HG03039 (cell line): Measurements from ENCODE around the gene ATP5PB.

Experiments used
- ATAC-seq: cut with Tn5 transposase; IDR thresholded peaks from one replicate; pipeline ENCODE4 v1.9.1; 2021; ENCODE audit warnings: mild to moderate bottlenecking, moderate library complexity; ENCODE audit not compliant: unreplicated experiment

ATP5PB gene, protein sequence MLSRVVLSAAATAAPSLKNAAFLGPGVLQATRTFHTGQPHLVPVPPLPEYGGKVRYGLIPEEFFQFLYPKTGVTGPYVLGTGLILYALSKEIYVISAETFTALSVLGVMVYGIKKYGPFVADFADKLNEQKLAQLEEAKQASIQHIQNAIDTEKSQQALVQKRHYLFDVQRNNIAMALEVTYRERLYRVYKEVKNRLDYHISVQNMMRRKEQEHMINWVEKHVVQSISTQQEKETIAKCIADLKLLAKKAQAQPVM

DNA sequence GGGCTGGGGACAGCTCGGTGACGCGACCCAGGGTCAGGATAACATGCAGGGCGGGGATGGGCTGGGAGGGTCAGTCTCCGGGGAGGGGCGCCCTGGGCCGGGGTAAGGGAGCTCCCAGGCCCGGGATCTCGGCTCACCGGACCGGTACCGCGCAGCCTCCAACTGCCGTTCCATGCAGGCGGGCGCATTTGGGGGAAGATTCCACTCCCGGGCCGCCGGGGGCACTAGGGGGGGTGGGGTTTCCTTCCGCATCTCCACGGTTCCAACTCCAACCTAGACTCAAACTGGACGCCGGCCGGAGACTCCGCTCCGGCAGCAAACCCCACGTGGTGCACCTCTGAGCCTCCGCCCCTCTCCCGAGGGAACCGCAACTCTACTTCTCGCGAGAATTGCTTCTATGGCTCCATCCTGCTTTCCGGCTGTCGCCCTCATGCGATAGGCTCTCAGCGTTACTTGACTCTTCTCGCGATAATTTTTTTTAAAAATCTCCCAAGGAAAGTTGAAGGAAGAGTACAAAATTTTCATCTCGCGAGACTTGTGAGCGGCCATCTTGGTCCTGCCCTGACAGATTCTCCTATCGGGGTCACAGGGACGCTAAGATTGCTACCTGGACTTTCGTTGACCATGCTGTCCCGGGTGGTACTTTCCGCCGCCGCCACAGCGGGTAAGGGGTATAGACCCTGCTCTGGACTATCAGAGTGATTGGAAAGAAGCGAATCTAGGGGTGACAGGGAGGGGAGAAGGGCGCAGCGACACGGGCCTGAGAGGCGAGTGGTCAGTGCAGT, at the start of gene ATP5PB, which contains the start of gene WDR77:
ATP5PB (plus strand) TSS at position 547 of the 785 bp plus-strand sequence; CDS start at position 625, 78 bp downstream.
WDR77 (minus strand) TSS at position 339 of the 785 bp plus-strand sequence; CDS start at position 252, 87 bp downstream.
- ATAC-seq = peak; percentile 93

DNA sequence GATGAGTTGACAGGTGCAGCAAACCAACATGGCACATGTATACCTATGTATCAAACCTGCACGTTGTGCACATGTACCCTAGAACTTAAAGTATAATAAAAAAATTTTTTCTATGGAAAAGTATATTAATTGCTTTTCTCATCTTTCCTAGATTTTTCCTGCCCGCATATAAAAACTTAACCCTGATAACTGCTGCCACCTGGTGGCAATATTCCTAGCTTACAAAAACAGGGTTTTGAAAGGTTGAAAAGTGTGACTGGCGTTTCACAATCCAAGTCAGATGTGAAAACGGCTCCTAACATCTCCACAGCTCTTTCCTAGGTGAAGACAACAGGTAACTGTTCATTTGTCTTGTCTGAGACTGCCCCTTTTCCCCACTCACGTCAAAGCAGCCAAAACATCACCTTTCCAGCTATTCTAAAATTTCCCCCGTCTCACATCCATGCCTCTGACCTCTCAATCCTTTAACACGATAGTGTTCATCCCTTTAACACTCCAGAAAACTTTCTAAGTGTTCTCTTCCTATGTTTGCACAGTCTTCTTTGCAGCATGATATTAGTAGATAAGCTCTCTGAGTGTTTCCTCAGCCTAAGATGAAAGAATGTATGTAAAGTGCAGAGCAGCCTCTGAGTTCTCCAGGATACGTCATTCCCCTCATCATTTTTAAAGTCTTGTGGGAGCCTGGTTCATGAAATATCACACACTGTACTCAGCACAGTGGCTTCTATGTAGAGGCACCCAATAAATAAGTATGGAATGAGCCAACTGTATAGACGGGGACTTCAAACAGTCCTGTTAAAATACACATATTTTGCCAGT, 49.3 kb upstream of the ATP5PB start:
- no peak for ATAC-seq

DNA sequence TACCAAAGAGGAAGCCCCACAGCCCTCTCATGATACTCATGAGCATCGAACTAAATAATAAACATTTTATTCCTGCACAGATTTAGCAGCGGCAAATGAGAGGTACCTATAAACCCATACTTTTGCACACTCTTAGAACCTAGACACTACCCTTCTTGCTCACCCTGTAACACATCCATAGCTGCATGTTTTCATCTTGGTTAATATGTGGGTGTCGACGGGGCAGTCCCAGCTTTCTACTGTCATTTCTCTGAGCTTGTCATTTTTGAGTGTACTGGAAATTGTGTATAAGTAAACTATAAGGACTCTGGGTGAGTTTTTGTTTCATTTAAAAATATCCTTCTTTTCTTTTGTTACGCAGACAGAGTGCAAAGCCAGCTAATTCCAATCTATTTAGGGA, 47.2 kb upstream of the ATP5PB start:
- no peak for ATAC-seq

DNA sequence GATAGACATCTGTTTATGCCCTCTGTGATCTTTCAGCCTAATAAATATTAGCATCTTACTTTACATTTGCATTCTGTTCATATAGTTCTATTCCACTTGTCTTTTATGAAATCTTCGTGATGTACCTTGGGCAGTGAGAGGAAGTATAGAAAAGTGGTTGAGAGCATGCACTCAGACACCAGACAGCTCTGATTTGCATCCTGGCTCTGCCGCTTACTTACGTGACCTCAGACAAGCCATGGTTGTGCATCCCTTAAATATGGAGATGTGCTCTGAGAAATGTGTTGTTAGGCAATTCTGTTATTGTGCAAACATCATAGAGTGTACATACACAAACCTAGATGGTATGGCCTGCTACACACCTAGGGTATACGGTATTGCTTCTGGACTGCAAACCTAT, 44.7 kb upstream of the ATP5PB start:
- ATAC-seq = no peak

DNA sequence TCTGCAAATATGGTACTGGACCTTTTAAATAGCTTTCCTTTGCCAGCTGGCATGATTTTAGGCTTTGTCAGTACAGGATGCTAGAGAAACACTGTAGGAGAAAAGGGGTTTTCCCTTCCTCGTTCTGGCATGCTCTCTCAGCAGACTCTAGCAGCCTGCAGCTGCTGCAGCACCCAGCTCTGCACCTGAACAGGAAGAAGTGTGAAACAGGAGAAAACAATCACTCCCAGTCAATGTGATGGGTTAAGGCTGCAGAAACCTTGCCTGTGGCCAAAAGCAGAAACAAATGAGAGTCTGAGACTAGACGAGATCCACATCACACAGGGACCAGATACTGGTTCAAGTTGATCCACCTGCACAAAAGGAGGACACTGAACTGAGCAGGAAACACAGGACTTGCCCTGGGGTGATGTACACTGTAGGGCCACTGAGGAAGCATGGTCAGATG, 42.9 kb upstream of the ATP5PB start:
- ATAC-seq = peak; percentile 74

DNA sequence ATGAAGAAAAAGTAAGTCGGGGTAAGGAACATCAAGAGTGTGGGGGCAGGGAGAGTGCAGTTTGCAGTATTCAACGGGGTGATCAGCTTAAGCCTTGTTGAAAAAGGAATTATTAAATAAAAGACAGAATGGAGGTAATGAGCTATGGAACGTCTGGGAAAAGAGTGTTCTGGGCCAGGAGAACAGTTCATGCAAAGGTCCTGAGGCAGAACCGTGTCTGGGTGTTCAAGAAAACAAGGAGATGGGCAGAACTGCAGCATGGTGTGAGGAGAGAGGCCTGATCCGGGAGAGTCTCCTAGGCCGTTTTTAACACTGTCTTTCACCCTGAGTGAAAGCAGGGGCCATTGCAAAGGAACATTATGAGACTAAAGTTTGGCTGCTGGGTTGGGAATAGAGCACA, 42.0 kb upstream of the ATP5PB start:
- ATAC-seq = no peak

DNA sequence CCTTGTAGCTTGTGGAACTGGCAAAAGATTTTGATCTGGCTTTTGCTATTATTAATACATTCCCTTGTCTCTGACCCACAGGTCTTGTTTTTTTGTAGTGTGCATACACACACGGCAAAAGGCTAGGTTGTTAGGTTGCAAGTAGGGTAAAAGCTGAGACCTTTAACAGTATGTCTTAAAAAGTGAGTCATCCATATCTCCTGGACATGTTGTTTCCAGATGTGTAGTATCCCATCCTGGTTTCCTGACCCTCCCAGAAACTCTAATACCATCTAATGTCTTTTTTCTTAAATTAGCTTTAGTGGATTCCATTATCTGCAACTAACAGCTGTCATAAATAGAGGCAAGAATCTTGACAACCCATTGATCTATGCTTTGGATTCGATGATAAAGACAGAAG, 36.4 kb upstream of the ATP5PB start:
- no peak for ATAC-seq

DNA sequence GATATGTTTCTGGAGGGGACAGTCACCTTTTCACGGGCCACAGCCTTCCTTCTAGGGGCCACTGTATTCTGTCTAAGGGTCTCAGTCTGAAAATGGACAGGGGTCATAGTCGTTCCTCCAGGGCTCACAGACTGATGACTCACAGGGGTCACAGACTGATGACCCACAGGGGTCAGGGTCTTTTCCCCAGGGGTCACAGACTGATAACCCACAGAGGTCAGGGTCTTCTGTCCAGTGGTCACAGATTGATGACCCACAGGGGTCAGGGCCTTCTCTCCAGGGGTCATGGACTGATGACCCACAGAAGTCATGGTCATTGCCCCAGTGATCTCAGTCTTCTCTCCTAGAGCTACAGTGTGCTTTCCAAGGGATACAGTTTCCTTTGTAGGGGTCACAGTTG, 34.5 kb upstream of the ATP5PB start:
- ATAC-seq = no peak

DNA sequence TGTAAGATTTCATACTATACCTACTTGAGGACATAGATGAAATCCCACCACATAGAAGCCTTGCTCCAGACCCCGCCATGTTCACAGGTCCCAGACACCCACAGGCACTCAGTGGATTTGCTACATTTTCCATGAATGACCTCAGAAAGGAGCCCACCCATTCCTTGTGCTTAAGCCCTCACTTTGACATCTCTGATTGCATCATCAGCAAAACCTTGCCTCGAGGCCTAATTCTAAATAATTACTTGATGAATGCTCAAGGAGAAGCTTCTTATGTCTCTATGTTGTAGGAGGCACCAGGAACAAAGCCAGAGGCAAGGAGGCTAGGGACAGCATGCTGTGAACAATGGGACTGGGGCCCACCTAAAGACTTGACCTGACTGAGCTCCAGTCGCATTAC, 33.8 kb upstream of the ATP5PB start:
- ATAC-seq = no peak

DNA sequence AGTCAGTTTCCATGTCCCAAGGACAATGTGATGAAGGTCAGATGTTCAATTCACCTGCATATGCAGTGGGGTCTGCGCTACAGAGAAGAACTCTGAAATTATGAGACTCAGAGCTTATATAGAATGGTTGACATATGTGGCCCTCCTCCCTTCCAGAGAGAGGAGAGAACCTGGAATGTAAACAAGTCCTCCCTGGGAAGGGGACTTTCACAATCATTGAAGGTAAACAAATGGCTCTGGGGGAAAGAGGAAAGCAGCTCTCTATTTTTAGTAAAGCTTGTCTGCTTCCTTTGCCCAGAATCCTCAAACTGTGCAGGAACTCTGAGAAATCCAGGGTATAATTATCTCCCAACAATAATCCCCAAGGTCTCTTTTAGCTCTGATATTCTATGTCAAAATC, 31.5 kb upstream of the ATP5PB start:
- ATAC-seq = no peak

DNA sequence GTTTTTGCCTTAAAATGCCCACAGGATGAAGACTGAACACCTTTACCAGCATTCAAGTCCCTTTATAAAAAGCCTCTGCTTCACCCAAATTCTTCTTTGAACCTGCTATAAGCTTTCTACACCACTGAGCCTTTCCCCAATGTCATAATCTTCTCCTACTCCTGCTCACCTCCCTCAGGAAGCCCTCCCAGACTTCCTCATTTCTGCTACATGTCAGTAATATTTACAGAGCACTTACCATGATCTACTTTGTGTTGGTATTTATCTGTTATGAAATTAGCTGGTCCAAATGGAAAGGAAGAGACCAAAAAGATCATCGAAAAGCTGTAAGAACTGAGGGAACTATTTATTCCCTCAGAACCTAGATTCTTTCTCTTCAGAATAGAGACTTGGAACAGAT, 30.2 kb upstream of the ATP5PB start:
- ATAC-seq = no peak

DNA sequence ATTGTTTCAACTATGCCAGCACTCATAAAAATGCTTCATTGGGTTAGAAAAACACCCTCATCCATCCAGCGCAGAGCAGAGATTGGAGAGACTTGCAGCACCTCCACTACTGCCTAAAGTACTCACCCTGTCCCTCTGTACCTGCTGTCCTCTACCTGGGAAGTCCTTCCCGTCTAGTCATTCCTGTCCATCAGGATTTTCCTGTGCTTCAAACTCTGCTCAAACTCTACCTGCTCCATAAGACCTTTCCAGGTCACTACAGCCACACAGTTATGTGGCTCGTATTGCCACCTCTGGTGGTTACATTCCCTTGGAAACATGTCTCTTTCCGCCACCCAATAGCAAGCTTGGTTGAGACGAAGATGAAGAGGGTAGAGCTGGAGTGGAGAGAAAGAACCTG, 28.9 kb upstream of the ATP5PB start:
- no peak for ATAC-seq

DNA sequence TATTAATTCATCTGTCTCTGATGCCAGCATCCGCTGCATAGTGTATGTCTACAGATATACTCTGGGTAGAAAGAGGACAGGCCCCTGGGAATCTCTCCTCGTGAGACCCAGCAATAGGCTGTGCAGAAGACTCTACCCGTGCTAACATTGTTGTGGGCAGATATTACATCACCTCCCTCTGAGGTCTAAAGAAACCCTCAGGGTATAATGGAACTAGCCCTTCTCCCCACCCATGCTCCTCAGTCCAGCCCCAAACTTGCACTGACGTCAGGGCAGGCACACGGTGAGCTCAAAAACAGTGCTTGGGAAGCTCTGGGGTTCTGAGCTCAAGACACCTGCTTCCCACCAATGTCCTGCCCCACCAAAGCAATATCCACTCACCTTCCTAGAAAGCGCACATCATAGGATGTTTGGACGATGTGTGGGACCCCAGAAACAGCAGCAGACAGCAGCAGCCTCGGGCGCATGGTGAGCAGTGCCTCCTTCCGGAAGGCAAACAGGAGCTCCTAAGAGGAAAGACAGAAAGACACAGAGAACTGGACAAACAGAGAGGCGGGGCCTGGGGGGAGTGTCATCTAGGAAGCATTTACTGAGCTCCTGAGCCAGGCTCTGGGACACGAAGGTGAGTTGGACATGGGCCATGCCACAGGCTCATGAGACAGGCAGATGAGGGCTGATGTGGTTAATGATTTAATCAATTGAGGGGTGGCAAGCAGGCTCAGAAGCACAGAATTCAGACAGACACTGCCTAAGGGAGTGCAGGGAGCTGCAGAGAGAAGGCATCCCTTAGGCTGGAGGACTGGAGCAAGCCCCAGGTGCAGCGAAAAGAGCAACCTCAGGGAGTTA, 26.5 kb upstream of the ATP5PB start:
- ATAC-seq = no peak

DNA sequence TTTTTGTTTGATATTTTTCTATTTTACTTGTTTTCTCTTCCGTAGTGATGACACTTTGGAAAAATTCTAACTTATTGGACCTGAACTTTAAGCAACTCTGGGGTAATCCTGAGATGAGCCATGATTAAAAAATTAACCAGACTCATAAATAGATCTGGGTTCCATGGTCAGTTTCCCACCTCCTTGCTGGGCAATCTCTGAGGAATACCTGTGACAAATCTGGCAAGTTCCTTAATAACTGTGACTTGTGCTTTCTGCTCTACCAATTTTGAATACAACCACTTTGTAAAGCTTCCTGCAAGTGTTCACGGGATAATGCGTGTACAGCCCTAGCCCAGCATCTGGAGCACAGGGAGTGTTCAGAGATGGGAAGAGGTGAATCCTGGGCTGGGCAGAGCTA, 25.0 kb upstream of the ATP5PB start:
- no peak for ATAC-seq

DNA sequence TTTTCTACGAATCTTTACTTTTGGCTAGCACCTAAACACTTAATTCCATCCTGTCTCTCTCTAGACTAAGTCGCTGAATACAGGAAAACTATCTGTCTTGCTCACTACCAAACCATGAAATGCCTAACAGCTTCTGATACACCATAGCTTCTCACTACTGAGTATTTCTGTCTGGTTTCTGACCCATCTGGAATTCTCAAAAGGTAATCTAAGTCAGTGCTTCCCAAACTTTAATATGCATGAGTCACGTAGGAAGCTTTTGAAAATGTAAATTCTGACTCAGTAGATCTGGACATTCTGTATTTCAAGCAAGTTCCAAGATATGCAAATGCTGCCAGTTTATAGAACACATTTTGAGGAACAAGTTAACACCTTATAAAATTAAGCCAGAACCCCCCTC, 12.5 kb upstream of the ATP5PB start:
- ATAC-seq = no peak

DNA sequence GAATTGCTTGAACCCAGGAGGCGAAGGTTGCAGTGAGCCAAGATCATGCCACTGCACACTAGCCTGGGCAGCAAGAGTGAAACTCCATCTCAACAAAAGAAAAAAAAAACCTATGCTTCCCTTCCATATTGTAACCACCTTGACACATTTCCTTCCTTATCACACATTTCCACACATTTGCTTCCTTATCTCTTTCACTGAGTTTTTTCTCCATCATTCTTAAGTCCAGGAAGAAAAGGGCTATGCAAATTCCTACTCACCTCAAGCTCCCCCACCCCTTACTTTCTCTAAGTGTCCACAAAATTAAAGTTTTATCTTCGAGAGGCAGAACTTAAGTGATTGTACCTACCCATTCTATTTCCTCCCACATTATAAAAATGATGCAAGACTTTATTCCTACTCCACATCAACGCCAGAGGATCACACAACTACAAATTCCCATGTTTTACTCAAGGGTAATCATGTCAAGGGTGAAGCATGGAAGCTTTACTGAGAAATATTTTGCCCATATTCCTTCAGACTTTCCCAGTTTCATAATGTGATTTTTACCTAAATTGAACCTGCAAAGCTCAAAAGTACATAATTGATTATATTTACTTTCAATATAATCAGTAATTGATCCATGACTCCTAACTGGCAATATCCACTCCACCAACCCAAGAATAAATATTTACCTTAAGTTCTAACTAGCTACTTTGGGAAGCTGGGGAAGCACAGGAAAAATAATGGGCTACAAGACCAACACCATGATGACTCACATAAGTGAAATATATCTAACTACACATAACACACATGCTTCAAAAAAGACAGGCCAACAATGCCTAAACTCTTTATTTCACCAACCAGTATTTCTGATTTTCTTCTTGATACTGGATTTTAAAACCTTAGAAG, 9.6 kb upstream of the ATP5PB start:
- no peak for ATAC-seq

DNA sequence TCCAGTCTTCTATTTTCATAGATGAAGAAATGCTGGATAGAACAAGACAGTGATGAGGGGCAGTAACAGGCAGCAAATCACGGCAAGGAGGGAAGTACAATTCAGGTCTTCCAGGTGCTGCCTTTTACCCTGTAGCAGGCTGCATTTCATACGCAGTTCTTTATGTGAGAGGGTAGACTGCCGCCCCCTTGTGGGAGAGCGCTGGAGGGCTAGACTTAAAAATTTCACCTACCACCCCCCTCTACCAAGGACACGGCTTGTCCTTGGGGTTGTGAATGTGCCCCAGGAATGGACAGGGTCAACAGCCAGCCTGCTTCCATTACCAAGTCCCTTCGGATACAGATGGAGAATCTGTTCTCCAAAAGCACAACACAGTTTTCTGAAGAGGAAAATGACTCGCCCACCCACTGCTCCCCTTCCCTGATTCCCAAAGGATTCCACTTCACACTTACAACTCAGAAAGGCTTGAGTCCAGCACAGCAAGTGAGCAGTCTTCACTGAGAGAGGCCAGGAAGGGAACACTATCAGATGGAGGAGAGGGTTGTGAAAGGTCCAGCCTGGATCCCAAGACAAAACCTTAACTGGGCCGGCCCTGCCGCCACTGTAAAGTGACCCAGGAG, 7.6 kb upstream of the ATP5PB start:
- ATAC-seq = no peak

DNA sequence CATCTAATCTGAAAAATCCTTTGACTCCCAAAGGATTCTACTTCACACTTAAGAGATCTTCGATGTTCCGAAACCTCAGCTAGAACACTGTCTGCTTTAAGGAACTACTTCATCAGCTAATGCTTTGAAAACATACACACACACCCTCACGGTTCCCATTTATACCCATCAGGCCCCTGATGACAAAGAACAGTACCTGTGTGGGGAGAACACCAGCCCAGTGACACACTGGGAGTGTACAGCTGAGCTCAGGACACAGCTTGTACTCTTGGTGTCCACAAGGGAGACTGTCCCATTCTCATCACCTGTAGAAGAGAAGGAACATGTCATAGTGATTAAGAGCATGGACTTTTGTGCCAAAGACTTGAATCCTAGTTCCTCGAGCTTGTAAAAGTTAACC, 6.8 kb upstream of the ATP5PB start:
- no peak for ATAC-seq

DNA sequence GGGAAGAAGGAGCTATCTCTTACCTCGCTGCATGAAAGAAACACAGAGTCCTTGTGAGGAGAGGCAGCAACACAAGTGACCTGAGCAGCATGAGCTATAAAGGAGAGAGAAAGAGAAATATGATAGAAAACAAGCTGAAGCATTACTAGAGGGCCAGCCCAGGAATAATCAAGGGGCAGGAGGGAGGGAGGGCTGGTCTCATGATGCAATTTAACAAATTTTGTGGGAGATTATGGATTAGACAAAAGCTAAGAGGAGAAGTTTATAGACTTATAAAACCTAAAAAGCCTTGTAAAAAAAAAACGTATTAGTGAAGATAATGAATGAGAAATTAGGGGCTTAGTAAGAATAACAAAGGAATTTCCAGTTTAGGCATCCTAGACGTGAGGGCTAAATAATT, 5.2 kb upstream of the ATP5PB start:
- no peak for ATAC-seq
